Stimulated activated CD8-positive, alpha-beta memory T cell treated with anti-CD3 and anti-CD28 coated beads, Interleukin-4, amount 100 ng/mL, for 1 hour (primary cell): Measurements from ENCODE around the gene VSIG1.

Experiments used
- DNase-seq, 2 donors: peaks; one replicate each; pipeline ENCODE4 v3.0.0-alpha.2; 2020; ENCODE audit warnings: low read depth in 2 of 2, low spot score in 1 of 2

Gene VSIG1

DNA sequence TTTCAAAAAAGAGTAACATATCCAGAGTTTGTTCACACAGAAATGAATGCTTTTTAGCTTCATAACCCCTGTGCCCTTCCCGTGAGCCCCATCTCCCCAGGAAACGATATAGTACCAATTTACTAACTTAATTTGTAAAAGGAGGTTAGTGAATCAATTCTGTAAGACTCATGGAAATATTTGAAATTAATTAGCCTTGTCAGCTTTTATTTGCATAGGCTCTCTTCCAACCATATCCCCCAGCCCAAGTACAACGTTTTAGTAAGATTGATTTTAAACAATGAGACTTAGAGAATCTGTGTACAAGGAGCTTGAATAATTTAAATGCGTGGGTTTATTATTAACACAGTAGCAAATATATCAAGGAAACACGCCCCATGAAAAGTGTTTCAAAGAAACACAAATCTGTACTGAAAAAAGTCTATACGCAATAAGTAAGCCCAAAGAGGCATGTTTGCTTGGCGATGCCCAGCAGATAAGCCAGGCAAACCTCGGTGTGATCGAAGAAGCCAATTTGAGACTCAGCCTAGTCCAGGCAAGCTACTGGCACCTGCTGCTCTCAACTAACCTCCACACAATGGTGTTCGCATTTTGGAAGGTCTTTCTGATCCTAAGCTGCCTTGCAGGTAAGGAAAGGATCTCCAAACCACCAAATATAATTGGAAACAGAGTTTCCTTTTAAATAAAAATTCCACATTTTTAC lies at the start of gene VSIG1:
TSS of gene VSIG1 (plus strand) at position 512 of the 703 bp plus-strand sequence. CDS start at position 578, 66 bp downstream.
- DNase-seq: no peak

DNA sequence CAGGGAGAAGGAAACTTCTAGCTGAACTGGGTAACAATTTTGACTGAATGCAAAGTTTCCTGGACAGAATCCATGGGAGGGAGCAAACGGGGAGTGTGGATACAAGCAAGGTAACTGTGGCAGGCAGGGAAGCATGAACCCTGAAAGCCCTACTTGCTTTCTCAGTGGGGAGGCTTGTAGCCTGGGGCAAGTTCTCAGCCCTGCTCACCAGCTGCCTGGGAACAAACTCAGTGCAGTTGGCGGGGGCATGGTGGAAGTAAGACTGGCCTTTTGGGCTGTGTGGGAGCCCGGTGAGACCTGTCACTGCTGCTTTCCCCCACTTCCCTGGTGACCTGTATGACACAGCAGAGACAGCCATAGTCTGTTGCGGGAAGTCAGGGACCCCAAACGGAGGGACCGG lies 48.7 kb upstream of the VSIG1 start:
- no peak for DNase-seq

DNA sequence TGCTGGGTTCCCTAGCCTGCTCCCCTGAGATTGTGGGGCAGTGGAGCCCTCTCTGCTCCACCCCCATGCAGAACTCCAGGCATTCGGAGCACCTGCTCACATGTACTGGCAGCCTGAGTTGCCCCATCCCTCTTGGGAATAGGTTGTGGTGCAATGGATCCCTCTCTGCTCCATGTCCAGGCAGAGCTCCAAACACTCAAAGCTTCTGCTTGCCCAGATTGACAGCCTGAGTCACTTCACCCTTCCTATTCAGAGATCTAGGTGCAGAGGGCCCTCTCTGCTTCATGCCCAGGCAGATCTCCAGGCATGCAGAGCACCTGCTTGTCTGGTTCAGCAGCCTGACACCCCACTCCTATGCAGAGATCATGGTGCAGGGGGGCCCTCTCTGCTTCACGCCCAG lies 44.1 kb upstream of the VSIG1 start:
- no peak for DNase-seq

DNA sequence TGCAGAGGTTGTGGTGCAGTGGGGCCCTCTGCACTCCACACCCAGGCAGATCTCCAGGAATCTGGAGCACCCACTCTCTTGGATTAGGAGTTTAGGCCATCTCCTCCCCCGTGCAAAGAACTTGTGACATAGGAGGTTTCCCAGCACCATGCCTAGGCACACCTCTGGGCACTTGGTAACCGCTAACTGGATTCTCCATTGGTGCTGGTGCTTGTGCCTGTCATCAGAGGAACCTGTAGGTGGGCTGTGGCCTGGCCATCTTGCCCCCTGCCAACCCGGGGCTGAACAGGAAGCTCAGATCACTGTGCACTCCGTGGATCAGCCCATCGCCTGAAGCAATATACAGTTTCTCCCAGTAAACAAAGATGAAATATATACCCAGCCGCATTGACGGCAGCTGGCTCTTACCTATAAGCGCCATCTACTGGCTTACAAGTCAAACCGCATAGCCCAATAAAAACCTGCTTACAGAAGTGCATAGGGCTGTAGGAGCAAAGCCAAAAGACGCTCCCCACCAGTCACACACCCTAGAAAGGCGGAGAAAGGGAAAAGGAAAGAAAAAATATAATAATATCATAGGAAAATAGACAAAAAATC lies 43.5 kb upstream of the VSIG1 start:
- DNase-seq: no peak

DNA sequence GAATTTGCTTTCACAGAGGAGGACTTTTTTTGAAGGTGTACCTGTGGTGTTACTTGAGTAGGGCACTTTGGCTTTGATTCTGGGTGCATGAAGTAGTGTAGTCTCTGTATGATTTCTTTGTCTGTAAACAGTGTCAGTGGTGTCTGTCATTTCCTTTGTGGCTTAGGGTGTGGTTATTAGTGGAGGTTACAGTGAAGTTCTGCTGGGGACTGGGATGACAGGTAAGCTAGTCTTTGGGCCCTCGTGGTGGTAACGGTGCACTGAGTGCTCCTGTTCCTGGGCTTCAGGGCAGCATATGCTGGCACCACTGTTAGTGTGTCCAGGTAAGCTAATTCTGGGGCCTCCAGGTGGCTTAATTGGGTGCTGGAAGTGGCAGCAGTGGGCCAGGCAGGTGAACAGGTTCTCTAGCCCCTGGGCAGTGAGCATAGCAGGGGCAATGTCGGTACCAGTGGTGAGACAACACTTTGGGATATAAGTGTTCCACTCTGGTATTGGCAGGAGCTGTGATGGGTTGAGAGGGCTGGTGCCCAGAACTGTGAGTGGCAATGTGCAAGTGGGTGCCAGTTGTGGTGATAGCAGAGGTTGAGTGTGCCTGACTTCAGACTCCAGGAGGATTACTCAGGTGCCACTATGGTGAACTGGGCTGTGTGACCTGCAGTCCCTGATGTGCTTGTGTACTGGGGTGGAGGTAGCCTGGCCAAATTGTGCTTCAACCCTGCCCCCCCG lies 26.0 kb upstream of the VSIG1 start:
- no peak for DNase-seq

DNA sequence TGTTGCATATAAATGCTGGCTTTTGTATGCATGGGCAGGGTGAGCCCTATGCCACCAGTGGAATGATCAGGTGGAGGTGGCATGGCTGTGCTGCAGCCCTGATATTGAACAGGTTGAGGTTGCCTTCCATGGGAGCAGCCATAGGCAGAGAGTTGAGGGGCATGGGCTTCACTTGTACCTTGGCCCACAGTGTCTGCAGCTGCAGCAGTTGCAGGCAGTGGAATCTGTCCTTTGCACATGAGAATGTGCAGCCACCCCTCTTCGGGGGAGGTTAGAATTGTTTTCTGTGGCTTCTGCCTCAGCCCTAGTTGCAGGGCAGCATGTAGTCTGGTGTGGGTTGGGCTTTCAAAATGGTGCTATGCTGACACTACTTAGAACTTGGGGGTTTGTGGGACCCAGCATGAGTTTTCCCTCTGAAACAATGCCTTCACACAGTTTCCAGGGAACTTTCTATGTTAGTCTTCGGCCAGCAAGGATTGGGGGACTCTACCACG lies 25.4 kb upstream of the VSIG1 start:
- DNase-seq: no peak

DNA sequence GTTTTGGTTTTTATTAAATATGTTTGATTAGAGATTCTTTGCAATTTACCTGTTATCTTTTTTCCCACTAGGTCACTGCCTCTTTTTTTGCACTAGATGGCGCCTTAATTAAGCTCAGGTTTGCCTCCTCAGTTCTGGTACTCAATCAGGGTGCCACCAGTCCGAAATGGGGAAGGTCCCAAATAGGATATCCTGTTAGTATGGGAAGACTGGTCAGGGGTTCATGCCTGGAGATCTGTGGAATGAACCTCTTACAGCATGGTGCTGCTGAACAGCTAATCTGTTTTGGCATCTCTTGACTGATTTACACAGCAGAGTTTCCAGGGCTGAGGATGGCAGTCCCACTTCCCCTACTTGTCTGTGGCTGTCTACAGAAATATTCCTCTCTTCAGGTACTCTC lies 24.2 kb upstream of the VSIG1 start:
- DNase-seq: no peak

DNA sequence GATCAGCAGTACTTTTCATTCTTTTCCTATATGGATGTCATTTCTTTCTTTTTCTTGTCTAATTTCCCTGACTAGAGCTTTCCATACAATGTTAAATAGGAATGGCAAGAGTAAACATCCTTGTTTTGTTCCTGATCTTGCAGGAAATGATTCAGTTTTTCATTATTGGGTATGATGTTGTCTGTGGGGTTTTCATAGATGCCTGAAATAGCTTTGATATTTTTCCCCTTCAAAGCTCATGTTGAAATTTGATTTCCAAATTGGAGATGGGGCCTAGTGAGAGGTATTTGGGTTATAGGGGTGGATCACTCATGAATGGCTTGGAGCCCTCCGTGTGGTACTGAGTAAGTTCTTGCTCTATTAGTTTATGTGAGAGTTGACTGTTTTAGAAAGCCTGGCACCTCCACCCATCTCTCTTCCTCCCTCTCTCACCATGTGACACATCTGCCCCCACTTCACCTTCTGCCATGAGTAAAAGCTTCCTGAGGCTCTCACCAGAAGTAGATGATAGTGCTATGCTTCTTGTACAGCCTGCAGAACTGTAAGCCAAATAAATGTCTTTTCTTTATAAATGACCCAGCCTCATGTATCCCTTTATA lies 22.3 kb upstream of the VSIG1 start:
- DNase-seq: no peak

DNA sequence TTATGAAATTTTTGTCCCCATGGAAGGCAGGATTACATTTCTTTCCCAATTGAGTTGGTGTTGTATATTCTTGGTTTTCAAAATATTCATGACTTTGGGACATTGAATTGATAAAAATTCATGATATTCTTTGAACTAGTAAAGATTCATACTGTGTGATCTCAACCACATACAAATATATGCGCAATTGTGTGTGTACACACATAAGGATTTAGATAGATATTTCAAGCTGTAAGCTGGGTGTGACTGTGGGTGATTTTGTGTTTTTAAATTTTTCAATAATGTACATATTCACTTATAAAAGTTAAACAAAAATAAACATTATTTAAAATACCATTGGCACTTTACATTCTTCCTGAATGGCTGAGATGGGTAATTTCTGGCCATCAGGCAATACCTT lies 19.5 kb upstream of the VSIG1 start:
- no peak for DNase-seq

DNA sequence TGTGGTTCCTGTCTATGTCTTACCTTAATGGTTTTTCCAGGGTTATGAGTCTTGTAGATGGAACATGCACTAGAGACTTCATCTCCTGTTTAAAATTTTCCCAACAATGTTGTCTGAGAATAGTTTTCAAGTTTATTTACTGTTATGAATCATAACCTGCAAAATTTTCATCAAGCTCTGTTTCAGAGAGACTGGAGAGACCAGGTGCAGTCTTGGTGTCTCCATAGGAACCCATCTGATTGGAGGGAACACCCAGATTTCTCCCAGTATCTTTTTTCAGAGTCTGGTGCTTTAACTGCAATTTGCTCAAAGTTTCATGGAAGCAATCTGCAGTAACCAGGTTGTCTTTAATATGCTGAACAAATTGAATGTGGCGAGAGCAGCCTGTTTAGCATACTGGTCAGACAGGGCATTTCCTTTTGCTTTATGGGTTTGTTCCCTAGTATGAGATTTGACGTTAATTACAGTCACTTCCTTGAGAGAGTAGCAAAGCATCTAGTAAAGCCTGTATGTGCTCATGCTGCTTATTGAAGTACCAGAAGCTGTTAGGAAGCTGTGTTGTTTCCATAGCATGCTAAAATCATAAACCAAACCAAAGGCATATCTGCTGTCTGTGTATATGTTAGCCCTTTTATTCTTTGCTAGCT lies 18.8 kb upstream of the VSIG1 start:
- no peak for DNase-seq

DNA sequence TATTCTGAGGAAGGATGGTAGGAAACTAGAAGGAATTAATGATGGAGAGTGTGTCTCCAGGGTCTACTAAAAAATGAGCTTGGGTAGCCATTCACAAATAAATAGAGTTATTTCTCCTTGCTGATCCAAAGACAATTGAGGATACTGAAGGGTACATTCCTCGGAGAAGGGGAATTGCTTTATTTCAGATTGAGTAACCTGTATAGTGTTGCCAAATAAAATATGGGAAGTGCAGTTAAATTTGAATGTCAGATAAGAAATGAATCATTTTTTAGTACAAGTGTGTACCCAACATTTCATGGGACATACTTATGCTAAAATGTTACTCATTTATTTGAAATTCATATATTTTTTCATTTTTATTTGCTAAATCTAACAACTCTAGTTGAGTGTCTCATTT lies 16.0 kb upstream of the VSIG1 start:
- no peak for DNase-seq

DNA sequence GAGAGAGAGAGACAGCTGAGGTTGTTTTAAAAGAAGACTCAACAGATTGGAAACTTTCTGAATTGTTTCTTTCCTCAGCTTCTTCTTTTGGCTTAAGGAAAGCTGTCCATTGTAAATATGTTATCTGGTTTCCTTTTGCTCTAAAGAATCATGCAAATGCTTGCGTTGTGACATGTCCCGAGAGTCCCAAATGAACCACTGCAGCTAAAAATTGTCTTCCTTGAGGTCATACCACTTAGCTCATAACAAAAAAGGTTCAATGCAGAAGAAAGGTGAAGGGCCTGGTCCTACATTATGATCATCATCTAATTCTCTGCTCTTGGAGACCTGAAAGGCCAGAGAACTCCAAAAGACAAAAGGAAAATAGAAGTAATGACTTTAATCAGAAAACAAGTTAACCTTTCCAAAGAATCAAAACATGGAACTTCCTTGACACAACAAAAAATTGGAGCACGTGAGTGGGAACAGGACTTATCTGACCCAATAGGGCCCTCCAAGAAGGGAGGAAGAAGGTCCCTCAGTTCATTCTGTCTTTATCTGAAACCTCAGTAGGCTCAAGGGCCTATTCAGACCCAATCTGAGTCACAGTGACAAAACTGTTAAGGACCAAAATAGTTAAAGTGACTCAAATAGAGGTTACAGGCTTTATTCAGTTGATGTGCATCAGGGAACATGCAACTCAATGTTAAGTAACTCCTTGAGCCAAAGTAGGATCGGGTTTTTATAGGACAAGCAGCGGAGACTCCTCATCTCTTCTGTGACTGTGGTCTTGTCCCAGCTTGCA lies 14.7 kb upstream of the VSIG1 start:
- DNase-seq: no peak

DNA sequence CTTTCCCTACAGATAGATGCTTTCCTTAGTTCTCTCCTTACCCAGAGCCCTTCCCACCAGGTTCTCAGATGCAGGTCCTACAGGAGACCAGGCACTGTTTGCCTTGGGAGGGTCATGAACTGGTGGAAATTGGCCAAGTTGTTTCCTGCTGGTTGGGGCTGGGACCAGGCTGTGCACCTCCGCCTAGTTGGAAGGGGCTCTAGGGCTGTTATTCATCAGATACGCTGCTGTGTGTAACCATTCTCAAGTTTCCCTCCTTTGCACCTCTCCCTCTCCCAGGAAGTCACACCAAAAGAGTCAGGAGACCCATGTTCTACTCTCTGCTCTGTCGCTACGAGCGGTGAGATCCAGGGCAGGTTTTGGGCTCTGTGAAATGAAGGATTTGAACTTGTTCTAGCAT lies 11.9 kb upstream of the VSIG1 start:
- no peak for DNase-seq

DNA sequence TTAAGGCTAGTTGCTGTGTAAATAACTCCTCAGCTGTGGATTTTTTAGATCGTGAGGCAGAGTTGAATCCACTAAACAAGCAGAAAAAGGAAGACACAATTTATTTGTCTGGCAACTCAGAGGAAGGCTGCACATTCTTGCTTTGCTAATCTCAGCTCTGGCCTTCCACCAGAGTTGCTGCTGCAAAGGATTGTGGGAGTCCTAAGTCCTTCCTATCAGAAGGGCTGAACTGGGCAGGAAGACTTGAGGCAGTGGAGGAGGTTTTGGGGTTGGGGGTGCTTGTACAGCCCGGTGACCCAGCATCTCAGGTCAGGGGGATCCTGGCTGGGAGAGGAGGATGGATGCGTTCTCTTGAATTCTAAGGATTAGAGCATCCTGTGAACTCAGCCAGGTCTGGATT lies 11.0 kb upstream of the VSIG1 start:
- no peak for DNase-seq

DNA sequence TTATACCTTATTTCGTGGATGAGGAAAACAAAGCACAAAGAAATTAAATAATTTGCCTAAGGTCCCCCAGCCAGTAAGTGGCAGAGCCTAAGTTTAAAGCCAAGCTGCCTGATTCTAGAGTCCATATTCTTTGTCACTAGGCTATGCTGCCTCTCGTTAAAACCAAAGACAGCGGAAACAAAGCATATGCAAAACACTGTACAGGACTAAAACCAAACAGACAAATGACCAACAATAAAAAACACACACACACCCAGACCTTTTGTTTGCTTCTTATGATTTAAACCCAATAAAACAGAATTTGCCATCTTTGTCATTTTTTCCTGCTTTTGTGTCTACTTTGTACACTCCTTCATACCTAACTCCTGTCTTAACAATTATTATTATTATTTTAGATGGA lies 10.1 kb upstream of the VSIG1 start:
- no peak for DNase-seq

DNA sequence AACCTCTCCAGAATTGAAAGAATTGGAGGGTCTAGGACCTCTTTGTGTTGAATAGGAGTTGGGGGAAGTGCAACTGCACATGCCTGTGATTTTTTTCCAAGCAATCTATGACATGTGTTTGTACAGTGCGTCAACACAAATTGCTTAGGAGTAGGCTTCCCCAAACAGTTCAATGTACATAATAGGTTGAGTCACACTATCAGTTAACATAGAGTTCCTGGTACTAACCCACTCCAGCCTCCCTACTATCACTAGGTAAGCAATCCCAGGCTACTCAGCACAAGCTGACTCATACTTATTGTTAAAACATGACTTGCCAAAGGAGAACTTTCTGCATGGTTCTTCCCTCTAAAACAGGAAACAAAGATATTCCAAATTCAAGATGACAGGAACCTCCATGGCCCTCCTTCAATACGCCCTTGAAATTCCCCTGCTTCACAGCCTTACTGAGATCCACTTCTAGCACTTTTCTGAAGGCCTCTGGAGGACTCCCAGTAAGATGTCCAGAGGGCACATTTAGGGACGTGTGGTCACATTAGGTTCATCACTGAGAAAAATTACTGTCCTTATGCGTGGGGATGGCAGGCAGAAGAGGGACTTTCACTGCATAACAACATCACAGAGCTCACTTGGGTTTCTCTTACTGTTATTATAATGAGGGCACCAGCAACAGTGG lies 8.4 kb upstream of the VSIG1 start:
- no peak for DNase-seq

DNA sequence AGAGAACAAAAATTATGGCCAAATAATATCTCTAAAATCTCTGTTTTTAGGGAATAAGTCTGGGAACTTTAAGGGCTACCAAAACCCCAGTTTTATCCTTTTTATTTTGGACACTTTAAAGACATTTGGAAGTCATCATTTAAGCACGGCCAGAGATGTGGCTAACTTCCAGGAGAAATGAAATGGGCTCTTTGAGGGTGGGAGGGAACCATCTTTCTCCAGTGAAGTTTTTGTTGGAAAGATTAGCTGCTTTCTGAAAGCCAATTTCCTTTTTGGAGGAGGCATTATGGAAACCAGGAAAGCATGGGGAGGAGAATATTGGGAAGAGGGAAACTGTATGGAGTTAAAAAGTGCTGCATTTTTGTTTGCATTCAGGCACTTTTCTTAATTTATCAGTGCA lies 4.8 kb downstream of the VSIG1 start:
- DNase-seq: no peak

DNA sequence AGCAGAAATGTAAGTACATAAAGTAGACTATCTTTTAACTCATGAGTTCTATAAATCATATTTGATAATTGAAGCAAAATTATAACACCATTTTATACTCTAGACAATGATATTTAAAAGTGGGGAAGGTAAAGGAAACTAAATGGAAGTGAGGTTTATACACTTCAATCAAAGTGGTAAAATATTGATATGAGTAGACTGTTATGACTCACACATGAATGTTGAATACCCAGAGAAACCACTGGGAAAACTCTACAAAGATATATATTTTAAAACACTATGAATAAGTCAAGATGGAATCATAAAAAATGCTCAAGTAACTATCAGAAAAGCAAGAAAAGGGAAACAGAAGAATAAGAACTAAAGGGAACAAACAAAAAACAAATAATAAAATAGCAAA lies 8.4 kb downstream of the VSIG1 start:
- DNase-seq: no peak

DNA sequence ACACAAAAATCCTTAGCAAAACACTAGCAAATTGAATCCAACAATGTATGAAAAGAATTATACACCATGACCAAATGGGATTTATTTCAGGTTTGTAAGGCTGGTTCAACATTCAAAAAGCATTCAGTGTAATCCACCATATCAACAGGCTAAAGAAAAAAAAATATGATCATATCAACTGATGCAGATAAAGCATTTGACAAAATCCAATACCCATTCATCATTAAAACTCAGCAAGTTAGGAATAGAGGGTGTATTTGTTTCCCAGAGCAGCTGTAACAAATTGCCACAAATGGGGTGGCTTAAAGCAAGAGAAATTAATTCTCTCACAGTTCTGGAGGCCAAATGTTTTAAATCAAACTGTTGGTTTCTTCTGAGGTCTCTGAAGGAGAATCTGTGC lies 10.7 kb downstream of the VSIG1 start:
- no peak for DNase-seq

DNA sequence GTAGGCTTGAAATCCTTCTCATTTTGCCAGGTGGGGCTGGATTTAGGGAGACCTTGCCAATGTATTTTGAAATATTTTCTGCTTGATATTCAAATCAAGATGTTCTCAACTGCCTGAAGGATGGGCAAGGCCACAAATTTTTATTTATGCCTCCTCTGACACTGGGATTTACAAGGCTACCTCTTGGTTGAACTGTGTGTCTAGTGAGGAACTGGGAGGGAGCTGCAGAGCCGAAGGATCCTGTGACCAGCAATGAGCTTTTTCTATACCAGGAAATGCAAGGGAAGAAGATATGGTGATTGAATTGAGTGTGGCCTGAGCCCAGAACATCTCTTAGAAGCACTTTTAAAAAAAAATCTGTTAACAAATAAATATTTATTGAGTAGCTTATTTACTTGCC lies 14.9 kb downstream of the VSIG1 start:
- no peak for DNase-seq
